ENCODE data around the gene TXNDC11. TPM values are rescaled to one million over a fixed set of nuclear protein-coding genes. Genes with fewer than 3 reads are reported as not detected.

Gene TXNDC11
- total RNA-seq, 1 donor from 2014 or later, result 29.0 TPM

DNA sequence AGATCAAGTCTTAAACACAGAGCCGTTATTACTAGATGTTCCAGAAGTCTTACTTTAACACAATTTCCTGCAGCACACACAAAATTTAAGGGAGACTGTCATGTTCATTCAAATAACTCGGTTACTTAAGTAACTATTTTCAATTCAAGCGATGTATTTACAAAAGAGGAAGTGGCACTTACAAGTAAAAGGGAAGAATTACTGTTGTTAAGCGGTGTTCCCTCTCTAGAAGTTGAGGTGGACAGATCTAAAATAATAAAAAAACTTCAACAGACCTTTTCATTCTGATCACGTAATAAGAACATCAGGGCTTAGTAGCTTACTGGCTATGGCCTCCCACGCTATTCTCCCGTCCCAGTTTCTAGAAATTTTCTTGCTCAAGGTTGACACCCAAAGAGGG, 26.2 kb upstream of the TXNDC11 start:
- H3K27me3 ChIP-seq (ENCODE audit: insufficient read depth, low read length), result no peaks in the 10 kb centered on the region
- H3K4me3 ChIP-seq (ENCODE audit: insufficient read depth, low read depth, low read length), result no peak overlapping the region
- no peak for DNase-seq (ENCODE audit: low read depth)
- Mint-ChIP-seq H3K27ac (ENCODE audit: unreplicated experiment) (no peak overlapping the region), H3K36me3 (ENCODE audit: low read depth, unreplicated experiment) (peaks cover 28% of the 10 kb centered on the region), H3K27me3 (ENCODE audit: low read depth, unreplicated experiment) (no peaks in the 10 kb centered on the region), H3K9me3 (ENCODE audit: unreplicated experiment) (no peaks in the 10 kb centered on the region), H3K4me3 (ENCODE audit: unreplicated experiment) (no peak overlapping the region), H3K4me1 (ENCODE audit: low read depth, unreplicated experiment) (no peaks in the 10 kb centered on the region)
- no peak overlapping the region for H3K9ac ChIP-seq (ENCODE audit: low read length)
- TF ChIP-seq EZH2 (IDR thresholded peaks at IDR 0.05; ENCODE audit: insufficient read depth, low read length), result no peak
- TF ChIP-seq CTCF (IDR thresholded peaks at IDR 0.05; ENCODE audit: insufficient read depth, low read depth, low read length), result no peak
- peaks cover 69% of the 10 kb centered on the region for H3K36me3 ChIP-seq (ENCODE audit: insufficient read depth, low read length)
- H3K4me2 ChIP-seq (ENCODE audit: low read length), result no peak overlapping the region
- H4K20me1 ChIP-seq (ENCODE audit: insufficient read depth, low read length), result peaks cover 25% of the 10 kb centered on the region
- H3K9me3 ChIP-seq (ENCODE audit: insufficient read depth, low read depth, low read length), result no peaks in the 10 kb centered on the region
- no peaks in the 10 kb centered on the region for H3K4me1 ChIP-seq (ENCODE audit: insufficient read depth, low read length)
- no peak overlapping the region for H2AFZ ChIP-seq (ENCODE audit: low read depth, low read length)
- peaks cover 8% of the 10 kb centered on the region for H3K79me2 ChIP-seq (ENCODE audit: insufficient read depth, low read length)
- H3K27ac ChIP-seq (ENCODE audit: low read depth, low read length), result no peak overlapping the region
- no peak for FAIRE-seq

DNA sequence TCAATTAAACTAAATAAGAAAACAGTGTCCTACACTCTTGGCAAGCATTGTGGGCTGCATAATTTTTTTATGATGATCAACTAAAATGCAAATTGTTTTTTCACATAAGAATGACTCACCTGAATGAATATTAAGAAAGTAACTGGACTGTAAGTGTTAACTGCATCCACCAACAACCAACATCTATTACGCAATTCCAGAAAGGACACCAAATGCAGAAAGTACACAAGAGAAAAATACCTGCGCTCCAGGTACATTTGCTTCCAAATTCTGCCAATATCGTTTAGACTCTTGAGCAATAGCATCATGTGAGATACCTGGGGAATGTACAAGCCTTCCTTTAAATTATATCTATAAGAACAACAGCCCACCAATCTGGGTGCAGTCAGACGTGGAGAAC, 19.8 kb upstream of the TXNDC11 start:
- Histone ChIP-seq H3K4me1 (ENCODE audit: insufficient read depth, low read length) (peaks cover 8% of the 10 kb centered on the region), H3K79me2 (ENCODE audit: insufficient read depth, low read length) (peaks cover 2% of the 10 kb centered on the region), H2AFZ (ENCODE audit: low read depth, low read length) (no peak overlapping the region), H3K9ac (ENCODE audit: low read length) (no peak overlapping the region), H3K27me3 (ENCODE audit: insufficient read depth, low read length) (no peaks in the 10 kb centered on the region), H4K20me1 (ENCODE audit: insufficient read depth, low read length) (peaks cover 26% of the 10 kb centered on the region), H3K27ac (ENCODE audit: low read depth, low read length) (no peak overlapping the region), H3K36me3 (ENCODE audit: insufficient read depth, low read length) (peaks cover 65% of the 10 kb centered on the region), H3K9me3 (ENCODE audit: insufficient read depth, low read depth, low read length) (no peaks in the 10 kb centered on the region), H3K4me2 (ENCODE audit: low read length) (no peak overlapping the region), H3K4me3 (ENCODE audit: insufficient read depth, low read depth, low read length) (no peak overlapping the region)
- Mint-ChIP-seq H3K36me3 (ENCODE audit: low read depth, unreplicated experiment) (peaks cover 25% of the 10 kb centered on the region), H3K9me3 (ENCODE audit: unreplicated experiment) (no peaks in the 10 kb centered on the region), H3K4me1 (ENCODE audit: low read depth, unreplicated experiment) (peaks cover 10% of the 10 kb centered on the region), H3K4me3 (ENCODE audit: unreplicated experiment) (no peak overlapping the region), H3K27ac (ENCODE audit: unreplicated experiment) (no peak overlapping the region), H3K27me3 (ENCODE audit: low read depth, unreplicated experiment) (no peaks in the 10 kb centered on the region)
- no peak for TF ChIP-seq EZH2 (IDR thresholded peaks at IDR 0.05; ENCODE audit: insufficient read depth, low read length)
- no peak for TF ChIP-seq CTCF (IDR thresholded peaks at IDR 0.05; ENCODE audit: insufficient read depth, low read depth, low read length)
- no peak for DNase-seq (ENCODE audit: low read depth)
- FAIRE-seq, result no peak

GRCh38 chr16:11759997-11760396, 17.3 kb upstream of the TXNDC11 start:
- TF ChIP-seq CTCF (IDR thresholded peaks at IDR 0.05; ENCODE audit: insufficient read depth, low read depth, low read length) (no peak), EZH2 (IDR thresholded peaks at IDR 0.05; ENCODE audit: insufficient read depth, low read length) (no peak)
- peaks cover 55% of the 10 kb centered on the region for H3K36me3 ChIP-seq (ENCODE audit: insufficient read depth, low read length)
- no peak overlapping the region for H3K27ac Mint-ChIP-seq (ENCODE audit: unreplicated experiment)

More at GRCh38 chr16:11759997-11760396, 17.3 kb upstream of the TXNDC11 start:
- Mint-ChIP-seq H3K27me3 (ENCODE audit: low read depth, unreplicated experiment) (no peaks in the 10 kb centered on the region), H3K9me3 (ENCODE audit: unreplicated experiment) (no peaks in the 10 kb centered on the region), H3K36me3 (ENCODE audit: low read depth, unreplicated experiment) (peaks cover 29% of the 10 kb centered on the region), H3K4me1 (ENCODE audit: low read depth, unreplicated experiment) (peaks cover 16% of the 10 kb centered on the region), H3K4me3 (ENCODE audit: unreplicated experiment) (no peak overlapping the region)
- Histone ChIP-seq H3K9me3 (ENCODE audit: insufficient read depth, low read depth, low read length) (no peaks in the 10 kb centered on the region), H3K4me3 (ENCODE audit: insufficient read depth, low read depth, low read length) (no peak overlapping the region), H3K9ac (ENCODE audit: low read length) (no peak overlapping the region), H3K79me2 (ENCODE audit: insufficient read depth, low read length) (peaks cover 5% of the 10 kb centered on the region), H2AFZ (ENCODE audit: low read depth, low read length) (no peak overlapping the region), H4K20me1 (ENCODE audit: insufficient read depth, low read length) (peaks cover 34% of the 10 kb centered on the region), H3K27me3 (ENCODE audit: insufficient read depth, low read length) (no peaks in the 10 kb centered on the region), H3K4me1 (ENCODE audit: insufficient read depth, low read length) (peaks cover 15% of the 10 kb centered on the region), H3K4me2 (ENCODE audit: low read length) (no peak overlapping the region), H3K27ac (ENCODE audit: low read depth, low read length) (no peak overlapping the region)
- DNase-seq (ENCODE audit: low read depth) (no peak), FAIRE-seq (no peak)
